GF-D8 (cell line): ENCODE results near the gene AP1S1.
"Not testable (repeated sequence)": the region's sequence is repeated elsewhere in the genome, so short reads cannot be mapped to it uniquely, and the experiment has no call there.

ENCODE experiments used
- DNase-seq: peaks from one replicate; lab custom pipeline; 2025; lab: John Stamatoyannopoulos, UW

AP1S1 gene

GRCh38 chr7:101124376-101125056, 29.8 kb upstream of the AP1S1 start:
- peak; percentile 73 for DNase-seq

DNA sequence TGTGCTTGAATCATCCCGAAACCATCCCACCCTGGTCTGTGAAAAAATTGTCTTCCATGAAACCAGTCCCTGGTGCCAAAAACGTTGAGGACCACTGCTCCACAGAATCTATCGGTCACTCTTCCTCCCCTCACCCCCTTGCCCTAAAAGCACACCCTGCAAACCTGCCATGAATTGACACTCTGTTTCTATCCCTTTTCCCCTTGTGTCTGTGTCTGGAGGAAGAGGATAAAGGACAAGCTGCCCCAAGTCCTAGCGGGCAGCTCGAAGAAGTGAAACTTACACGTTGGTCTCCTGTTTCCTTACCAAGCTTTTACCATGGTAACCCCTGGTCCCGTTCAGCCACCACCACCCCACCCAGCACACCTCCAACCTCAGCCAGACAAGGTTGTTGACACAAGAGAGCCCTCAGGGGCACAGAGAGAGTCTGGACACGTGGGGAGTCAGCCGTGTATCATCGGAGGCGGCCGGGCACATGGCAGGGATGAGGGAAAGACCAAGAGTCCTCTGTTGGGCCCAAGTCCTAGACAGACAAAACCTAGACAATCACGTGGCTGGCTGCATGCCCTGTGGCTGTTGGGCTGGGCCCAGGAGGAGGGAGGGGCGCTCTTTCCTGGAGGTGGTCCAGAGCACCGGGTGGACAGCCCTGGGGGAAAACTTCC, 28.2 kb upstream of the AP1S1 start:
- peak; percentile 27 for DNase-seq

DNA sequence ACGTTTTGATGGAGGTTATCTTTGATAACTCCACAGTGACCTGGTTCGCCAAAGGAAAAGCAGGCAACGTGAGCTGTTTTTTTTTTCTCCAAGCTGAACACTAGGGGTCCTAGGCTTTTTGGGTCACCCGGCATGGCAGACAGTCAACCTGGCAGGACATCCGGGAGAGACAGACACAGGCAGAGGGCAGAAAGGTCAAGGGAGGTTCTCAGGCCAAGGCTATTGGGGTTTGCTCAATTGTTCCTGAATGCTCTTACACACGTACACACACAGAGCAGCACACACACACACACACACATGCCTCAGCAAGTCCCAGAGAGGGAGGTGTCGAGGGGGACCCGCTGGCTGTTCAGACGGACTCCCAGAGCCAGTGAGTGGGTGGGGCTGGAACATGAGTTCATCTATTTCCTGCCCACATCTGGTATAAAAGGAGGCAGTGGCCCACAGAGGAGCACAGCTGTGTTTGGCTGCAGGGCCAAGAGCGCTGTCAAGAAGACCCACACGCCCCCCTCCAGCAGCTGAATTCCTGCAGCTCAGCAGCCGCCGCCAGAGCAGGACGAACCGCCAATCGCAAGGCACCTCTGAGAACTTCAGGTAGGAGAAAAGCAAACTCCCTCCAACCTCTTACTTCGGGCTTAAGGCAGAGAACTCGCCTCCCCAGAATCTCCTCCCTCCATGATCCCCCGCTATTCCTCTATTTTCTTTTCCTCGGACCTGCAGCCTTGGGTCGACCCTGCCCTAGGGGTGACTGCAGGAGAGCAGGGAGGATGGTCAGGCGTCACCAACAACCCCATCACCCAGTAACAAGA, 27.4 kb upstream of the AP1S1 start, which contains the start of gene SERPINE1:
SERPINE1 (plus strand) TSS at position 454 of the 809 bp plus-strand sequence. CDS start 1,290 bp downstream, outside the sequence.
- peak; percentile 65 for DNase-seq

DNA sequence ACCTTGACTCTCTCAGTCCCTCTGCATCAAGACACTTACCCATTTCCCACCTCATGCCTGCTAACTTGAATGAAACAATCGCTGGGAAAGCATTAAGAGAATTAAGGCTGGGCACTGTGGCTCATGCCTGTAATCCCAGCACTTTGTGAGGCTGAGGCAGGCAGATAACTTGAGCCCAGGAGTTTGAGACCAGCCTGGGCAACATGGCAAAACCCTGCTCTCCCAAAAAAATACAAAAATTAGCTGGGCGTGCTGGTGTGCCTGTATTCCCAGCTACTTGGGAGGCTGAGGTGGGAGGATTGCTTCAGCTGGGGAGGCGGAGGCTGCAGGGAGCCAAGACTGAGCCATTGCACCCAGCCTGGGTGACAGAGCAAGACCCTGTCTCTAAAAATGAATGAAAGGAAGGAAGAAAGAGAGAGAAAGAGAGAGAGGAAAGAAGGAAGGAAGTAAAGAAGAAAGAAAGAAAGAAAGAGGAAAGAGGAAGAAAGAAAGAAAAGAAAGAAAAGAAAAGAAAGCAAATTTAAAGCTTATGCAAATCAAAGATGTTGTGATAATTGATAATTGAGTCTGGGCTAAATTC, 26.7 kb upstream of the AP1S1 start:
- DNase-seq = no peak

DNA sequence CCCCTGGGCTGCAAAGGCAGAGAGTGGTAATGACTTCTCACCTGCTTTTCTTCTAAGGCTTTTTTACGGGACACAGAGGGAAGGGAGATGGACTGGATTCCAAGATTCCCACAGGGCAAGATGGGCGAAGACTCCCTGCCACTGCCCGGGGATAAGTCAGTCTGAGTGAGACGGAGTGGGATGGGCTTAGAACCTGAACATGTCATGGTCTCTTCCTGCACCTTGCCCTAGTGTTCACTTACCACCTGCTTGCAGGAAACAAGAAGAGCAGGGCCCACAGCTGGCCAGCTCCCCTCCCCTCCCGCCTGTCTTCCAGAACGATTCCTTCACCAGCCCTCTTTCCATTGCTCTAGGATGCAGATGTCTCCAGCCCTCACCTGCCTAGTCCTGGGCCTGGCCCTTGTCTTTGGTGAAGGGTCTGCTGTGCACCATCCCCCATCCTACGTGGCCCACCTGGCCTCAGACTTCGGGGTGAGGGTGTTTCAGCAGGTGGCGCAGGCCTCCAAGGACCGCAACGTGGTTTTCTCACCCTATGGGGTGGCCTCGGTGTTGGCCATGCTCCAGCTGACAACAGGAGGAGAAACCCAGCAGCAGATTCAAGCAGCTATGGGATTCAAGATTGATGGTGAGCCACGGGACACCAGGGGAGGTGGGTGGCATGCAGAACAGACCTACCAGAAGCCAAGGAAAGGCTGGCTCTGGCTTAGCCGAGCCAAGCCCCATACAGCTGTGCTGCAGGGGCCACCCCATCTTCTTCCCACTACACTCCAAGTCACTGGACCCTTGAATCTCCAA, 26.0 kb upstream of the AP1S1 start:
- DNase-seq = no peak

DNA sequence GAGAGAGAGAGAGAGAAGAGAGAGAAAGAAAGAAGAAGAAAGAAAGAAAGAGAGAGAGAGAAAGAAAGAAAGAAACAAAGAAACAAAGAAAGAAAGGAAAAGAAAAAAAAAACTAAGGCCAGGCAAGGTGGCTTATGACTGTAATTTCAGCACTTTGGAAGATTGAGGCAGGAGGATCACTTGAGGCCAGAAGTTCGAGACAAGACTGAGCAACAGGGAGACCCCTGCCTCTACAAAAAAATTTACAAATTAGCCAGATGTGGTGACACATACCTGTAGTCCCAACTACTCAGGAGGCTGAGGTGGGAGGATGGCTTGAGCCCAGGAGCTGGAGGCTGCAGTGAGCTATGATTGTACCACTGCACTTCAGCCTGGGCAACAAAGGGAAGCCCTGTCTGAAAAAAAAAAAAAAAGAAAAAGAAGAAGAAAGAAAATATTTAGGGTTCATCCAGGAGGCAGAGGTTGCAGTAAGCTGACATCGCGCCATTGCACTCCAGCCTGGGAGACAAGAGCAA, 24.6 kb upstream of the AP1S1 start:
- DNase-seq = no peak

DNA sequence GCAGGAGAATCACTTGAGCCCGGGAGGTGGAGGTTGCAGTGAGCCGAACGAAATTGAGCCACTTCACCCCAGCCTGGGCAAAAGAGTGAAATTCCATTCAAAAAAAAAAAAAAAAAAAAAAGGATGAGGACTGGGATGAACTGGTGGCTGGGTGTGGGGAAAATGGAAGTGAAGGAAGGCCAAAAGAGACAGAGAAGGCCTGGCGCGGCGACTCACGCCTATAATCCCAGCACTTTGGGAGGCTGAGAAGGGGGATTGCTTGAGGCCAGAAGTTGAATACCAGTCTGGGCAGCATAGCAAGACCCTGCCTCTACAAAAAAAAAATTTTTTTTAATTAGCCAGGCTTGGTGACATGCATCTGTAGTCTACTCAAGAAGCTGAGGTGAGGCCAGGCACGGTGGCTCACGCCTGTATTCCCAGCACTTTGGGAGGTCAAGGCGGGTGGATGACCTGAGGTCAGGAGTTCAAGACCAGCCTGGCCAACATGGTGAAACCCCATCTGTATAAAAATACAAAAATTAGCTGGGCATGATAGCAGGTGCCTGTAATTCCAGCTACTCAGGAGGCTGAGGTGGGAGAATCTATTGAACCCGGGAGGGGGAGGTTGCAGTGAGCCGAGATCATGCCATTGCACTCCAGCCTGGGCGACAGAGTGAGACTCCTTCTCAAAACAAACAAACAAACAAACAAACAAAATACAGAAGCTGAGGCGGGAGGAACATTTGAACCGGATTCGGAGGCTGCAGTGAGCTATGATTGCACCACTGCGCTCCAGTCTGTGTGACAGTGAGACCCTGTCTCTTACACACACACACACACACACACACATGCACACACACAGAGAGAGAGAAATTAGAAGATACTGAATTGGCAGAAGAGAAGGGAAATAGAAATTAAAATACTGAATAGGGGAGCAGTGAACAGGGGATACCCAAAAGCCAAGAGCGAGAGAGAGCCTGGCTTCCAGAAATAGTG, 21.4 kb upstream of the AP1S1 start:
- not testable (repeated sequence) for DNase-seq

DNA sequence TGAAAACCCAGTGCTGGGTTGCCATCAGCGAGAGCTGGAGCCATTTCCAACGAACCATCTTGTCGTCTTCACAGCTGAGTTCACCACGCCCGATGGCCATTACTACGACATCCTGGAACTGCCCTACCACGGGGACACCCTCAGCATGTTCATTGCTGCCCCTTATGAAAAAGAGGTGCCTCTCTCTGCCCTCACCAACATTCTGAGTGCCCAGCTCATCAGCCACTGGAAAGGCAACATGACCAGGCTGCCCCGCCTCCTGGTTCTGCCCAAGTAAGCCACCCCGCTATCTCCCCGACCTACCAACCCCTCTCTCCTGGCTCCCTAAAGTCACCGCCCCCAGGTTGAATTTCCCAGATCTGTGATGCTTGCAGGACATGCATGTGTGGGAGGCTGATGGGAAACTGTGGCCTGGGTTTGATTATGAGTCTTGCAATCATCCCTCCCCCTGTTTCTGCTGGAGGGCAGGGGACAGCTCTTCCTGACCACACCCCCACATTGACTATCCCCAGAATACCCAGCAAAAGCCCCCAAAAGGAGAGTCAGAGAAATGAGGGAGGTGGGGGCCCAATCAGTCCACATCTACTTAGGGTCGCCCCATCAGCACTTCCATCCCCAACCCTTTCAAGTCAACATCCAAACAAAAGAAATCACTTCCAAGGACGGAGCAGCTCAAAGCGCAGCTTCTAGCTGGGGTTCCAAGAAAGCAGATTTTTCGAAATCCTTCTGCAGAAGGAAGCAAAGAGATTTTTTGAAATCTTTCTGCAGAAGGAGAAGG, 20.5 kb upstream of the AP1S1 start:
- DNase-seq = no peak

- no peak for DNase-seq
Measured at GRCh38 chr7:101134399-101134980, 19.8 kb upstream of the AP1S1 start.

DNA sequence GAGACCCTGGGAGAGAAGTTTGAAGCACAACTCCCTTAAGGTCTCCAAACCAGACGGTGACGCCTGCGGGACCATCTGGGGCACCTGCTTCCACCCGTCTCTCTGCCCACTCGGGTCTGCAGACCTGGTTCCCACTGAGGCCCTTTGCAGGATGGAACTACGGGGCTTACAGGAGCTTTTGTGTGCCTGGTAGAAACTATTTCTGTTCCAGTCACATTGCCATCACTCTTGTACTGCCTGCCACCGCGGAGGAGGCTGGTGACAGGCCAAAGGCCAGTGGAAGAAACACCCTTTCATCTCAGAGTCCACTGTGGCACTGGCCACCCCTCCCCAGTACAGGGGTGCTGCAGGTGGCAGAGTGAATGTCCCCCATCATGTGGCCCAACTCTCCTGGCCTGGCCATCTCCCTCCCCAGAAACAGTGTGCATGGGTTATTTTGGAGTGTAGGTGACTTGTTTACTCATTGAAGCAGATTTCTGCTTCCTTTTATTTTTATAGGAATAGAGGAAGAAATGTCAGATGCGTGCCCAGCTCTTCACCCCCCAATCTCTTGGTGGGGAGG, 16.5 kb upstream of the AP1S1 start:
- no peak for DNase-seq

DNA sequence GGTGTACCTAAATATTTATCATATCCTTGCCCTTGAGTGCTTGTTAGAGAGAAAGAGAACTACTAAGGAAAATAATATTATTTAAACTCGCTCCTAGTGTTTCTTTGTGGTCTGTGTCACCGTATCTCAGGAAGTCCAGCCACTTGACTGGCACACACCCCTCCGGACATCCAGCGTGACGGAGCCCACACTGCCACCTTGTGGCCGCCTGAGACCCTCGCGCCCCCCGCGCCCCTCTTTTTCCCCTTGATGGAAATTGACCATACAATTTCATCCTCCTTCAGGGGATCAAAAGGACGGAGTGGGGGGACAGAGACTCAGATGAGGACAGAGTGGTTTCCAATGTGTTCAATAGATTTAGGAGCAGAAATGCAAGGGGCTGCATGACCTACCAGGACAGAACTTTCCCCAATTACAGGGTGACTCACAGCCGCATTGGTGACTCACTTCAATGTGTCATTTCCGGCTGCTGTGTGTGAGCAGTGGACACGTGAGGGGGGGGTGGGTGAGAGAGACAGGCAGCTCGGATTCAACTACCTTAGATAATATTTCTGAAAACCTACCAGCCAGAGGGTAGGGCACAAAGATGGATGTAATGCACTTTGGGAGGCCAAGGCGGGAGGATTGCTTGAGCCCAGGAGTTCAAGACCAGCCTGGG, 15.9 kb upstream of the AP1S1 start:
- peak; percentile 42 for DNase-seq

DNA sequence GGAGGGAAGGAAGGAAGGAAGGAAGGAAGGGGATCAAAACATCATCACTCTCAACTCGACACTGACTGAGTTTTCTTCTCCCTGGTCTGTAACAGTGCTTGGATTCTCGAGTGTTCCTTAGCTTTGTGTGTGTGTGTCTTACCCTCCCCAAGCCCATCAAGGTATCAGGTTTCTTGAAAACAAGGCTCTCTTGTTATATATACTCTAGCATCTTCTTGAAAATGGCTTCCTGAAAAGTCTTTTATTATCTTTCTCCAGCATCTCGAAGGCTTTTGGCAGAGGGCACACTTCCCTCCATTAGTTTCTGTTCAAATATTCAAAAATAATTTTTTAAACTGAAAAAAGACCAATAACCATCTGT, 14.0 kb upstream of the AP1S1 start:
- no peak for DNase-seq

GRCh38 chr7:101140746-101141382, 13.4 kb upstream of the AP1S1 start:
- no peak for DNase-seq

- DNase-seq = no peak
Measured at GRCh38 chr7:101151908-101152651, 2.2 kb upstream of the AP1S1 start.

DNA sequence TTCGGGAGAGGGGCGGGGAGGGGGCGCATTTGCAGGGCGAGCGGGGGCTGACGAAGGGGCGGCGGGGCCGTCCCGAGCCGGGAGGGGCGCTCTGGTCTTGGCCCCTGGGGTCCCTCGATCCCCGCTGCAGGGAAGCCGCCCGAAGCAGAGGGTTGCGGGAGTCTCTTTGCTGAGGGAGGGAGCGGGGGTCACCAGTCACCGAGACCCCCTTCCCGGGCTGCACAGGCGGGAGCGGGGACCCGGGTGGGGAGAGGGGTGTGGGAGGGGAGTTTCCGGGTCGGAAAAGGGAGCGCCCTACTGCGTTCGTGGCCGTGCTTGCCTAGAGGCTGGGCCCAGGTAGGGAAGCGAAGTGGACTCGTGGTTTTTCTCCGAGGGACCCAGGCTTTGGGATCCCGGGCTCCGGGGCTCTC, 422 bp downstream of the AP1S1 start:
- no peak for DNase-seq

DNA sequence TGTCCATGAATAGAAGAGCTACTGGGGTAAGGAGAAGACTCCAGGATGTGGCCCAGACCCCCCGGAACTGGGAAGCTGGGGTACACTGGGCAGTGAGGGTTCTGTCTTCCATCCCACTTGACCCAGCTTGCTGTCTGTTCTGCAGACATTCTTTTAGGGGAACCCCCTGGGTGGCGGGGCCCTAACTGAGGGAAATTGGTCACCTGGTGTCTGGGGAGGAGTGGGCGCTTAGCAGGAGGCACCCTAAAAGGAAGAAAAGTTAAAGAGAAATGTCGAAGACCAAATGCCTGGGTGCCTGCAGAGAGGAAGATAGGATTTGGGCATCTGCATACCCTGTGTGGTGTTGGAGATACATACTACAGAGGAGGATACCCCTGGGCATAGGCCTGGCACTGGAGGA, 1.0 kb downstream of the AP1S1 start:
- no peak for DNase-seq

- DNase-seq = no peak
Measured at GRCh38 chr7:101156277-101156676, 2.0 kb downstream of the AP1S1 start.
